HepG2 (cell line): ENCODE results near the gene MAP3K5.

Source experiments
- CREM ChIP-seq, 2 experiments: sonication (generic) in 1 of 2; formaldehyde crosslinking in 1 of 2; IDR thresholded peaks; 2 replicates each; pipeline versions ENCODE4 v1.4.0 to v1.6.1; 2016 to 2020; ENCODE audit warnings: antibody characterized with exemption in 1 of 2, mild to moderate bottlenecking in 1 of 2, missing genetic modification reagents in 1 of 2
- NFRKB ChIP-seq: fragments of 450-650 bp; IDR thresholded peaks from 2 replicates; pipeline ENCODE4 v1.6.1; 2017
- PHF8 ChIP-seq: sonication (generic); formaldehyde crosslinking; IDR thresholded peaks from 2 replicates; pipeline ENCODE4 v1.5.0; 2020; ENCODE audit warnings: missing genetic modification reagents
- SNAPC5 ChIP-seq: sonication (generic); formaldehyde crosslinking; IDR thresholded peaks from 2 replicates; pipeline ENCODE4 v1.8.1; 2023; ENCODE audit warnings: mild to moderate bottlenecking, missing genetic modification reagents, borderline replicate concordance
- TAF1 ChIP-seq: sonication (generic); formaldehyde crosslinking; IDR thresholded peaks from 2 replicates; pipeline ENCODE4 v1.4.0; 2020; ENCODE audit warnings: missing genetic modification reagents
- THAP7 ChIP-seq: sonication (generic); formaldehyde crosslinking; IDR thresholded peaks from 2 replicates; pipeline ENCODE4 v1.8.1; 2023; ENCODE audit warnings: mild to moderate bottlenecking, missing genetic modification reagents
- ZSCAN31 ChIP-seq: sonication (generic); formaldehyde crosslinking; IDR thresholded peaks from 2 replicates; pipeline ENCODE4 v1.5.0; 2020; ENCODE audit warnings: low read depth, mild to moderate bottlenecking, missing genetic modification reagents

GRCh38 chr6:136521911-136522310, 270.4 kb downstream of the MAP3K5 start:
- TF ChIP-seq PHF8 (CRISPR knock-in tag) (no peak), CREM (IDR thresholded peaks at IDR 0.05) (no peak), CREM (CRISPR knock-in tag; IDR thresholded peaks at IDR 0.05) (no peak), TAF1 (no peak), THAP7 (CRISPR knock-in tag) (no peak), NFRKB (no peak), ZSCAN31 (CRISPR knock-in tag) (no peak), SNAPC5 (CRISPR knock-in tag) (no peak)
